DMS114 treated with DMSO at 0.1 percent for 48 hours (cell line): ENCODE results near the gene ADM2.
A peak's percentile ranks its signal among the peaks of the same experiment; 100 is the strongest.

Experiments used
- DNase-seq: peaks from one replicate; lab custom pipeline; 2025; ENCODE audit not compliant: unreplicated experiment; lab: John Stamatoyannopoulos, UW

ADM2 gene

GRCh38 chr22:50523806-50524675 lies 42.7 kb downstream of the ADM2 start:
- DNase-seq, result no peak

GRCh38 chr22:50524676-50525103 lies 43.3 kb downstream of the ADM2 start:
- DNase-seq, result no peak

- peak; percentile 88 for DNase-seq
These were observed 43.9 kb downstream of the ADM2 start, which contains the start of gene SCO2 for GRCh38 chr22:50525104-50525857. SCO2 (minus strand) TSS chr22:50525598; CDS start chr22:50524411, 1,187 bp downstream.

GRCh38 chr22:50525858-50526107 lies 44.4 kb downstream of the ADM2 start:
- DNase-seq, result no peak

GRCh38 chr22:50526108-50526833 lies 44.9 kb downstream of the ADM2 start:
- peak; percentile 40 for DNase-seq

- peak; percentile 52 for DNase-seq
These were observed 45.8 kb downstream of the ADM2 start for GRCh38 chr22:50526834-50527801.

GRCh38 chr22:50527921-50528681 lies 46.8 kb downstream of the ADM2 start:
- DNase-seq, result no peak

- no peak for DNase-seq
These were observed 47.5 kb downstream of the ADM2 start for GRCh38 chr22:50528682-50529415.

- no peak for DNase-seq
These were observed 48.1 kb downstream of the ADM2 start for GRCh38 chr22:50529416-50529896.

- DNase-seq, result no peak
These were observed 48.7 kb downstream of the ADM2 start, which contains the start of gene TYMP for GRCh38 chr22:50529897-50530579. TYMP (minus strand) TSS chr22:50530012; CDS start chr22:50529709, 303 bp downstream.

- DNase-seq, result no peak
These were observed 49.2 kb downstream of the ADM2 start for GRCh38 chr22:50530580-50530876.

GRCh38 chr22:50530877-50531545 lies 49.7 kb downstream of the ADM2 start:
- DNase-seq, result peak; percentile 22

- no peak for DNase-seq
These were observed 50.2 kb downstream of the ADM2 start for GRCh38 chr22:50531546-50531961.

- DNase-seq, result no peak
These were observed 50.8 kb downstream of the ADM2 start for GRCh38 chr22:50531962-50532674.

- no peak for DNase-seq
These were observed 51.8 kb downstream of the ADM2 start for GRCh38 chr22:50532824-50533796.
